Effector memory CD8-positive, alpha-beta T cell (primary cell): Measurements from ENCODE around the gene BNC2.
"Not testable (repeated sequence)": the region's sequence is repeated elsewhere in the genome, so short reads cannot be mapped to it uniquely, and the experiment has no call there.

ENCODE experiments used
- ATAC-seq: fragments of 150-1000 bp; cut with Tn5 transposase; replicated peaks from 2 replicates; pipeline ENCODE4 v1.10.0; 2021; ENCODE audit warnings: mild to moderate bottlenecking, moderate library complexity
- DNase-seq, 3 experiments: peaks; one replicate each; pipeline ENCODE4 v3.0.0; 2021
- H3K27ac Mint-ChIP-seq, 2 donors: one replicate each; pipeline ENCODE4 v1.8.0; 2022; ENCODE audit warnings: mild to moderate bottlenecking in 2 of 2, mixed read lengths in 2 of 2, moderate library complexity in 2 of 2
- H3K27me3 Mint-ChIP-seq, 2 donors: one replicate each; pipeline ENCODE4 v1.8.0; 2022; ENCODE audit warnings: mixed read lengths in 2 of 2
- H3K36me3 Mint-ChIP-seq: one replicate; pipeline ENCODE4 v1.8.0; 2022; ENCODE audit warnings: mild to moderate bottlenecking, moderate library complexity, mixed read lengths; ENCODE audit not compliant: insufficient read depth
- H3K4me1 Mint-ChIP-seq, 2 donors: one replicate each; pipeline ENCODE4 v1.8.0; 2022; ENCODE audit warnings: low read depth in 2 of 2, mixed read lengths in 2 of 2
- H3K4me3 Mint-ChIP-seq, 2 donors: one replicate each; pipeline ENCODE4 v1.8.0; 2022; ENCODE audit warnings: mild to moderate bottlenecking in 2 of 2, mixed read lengths in 2 of 2, moderate library complexity in 2 of 2
- H3K9me3 Mint-ChIP-seq, 2 donors: one replicate each; pipeline ENCODE4 v1.8.0; 2022; ENCODE audit warnings: mixed read lengths in 2 of 2

BNC2 gene

DNA sequence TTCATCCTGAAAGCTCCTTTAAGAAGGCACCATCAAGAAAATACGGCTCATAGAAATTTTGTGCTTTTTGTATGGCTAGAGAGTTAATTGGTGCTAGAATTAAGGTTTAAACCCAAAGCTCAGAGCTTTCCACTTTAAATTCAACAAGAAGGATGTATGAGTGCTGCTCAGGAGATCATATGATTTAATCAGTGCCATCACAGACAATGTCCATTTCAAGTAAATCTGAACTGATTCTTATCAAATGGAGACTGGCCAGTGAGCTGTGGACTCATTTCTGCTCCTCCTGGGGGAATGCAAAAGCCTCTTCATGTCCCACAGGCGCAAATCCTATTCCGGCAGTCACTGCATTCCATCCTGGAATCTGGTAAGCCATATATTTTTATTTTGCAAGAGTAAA lies 327.2 kb downstream of the BNC2 start:
- Mint-ChIP-seq H3K4me1 (peaks cover 0 to 7% of the 10 kb centered on the region in 2 donors), H3K4me3 (no peak overlapping the region), H3K27ac (no peak overlapping the region), H3K9me3 (no peaks in the 10 kb centered on the region), H3K36me3 (no peaks in the 10 kb centered on the region), H3K27me3 (no peaks in the 10 kb centered on the region)
- no peak for DNase-seq
- ATAC-seq, result no peak

DNA sequence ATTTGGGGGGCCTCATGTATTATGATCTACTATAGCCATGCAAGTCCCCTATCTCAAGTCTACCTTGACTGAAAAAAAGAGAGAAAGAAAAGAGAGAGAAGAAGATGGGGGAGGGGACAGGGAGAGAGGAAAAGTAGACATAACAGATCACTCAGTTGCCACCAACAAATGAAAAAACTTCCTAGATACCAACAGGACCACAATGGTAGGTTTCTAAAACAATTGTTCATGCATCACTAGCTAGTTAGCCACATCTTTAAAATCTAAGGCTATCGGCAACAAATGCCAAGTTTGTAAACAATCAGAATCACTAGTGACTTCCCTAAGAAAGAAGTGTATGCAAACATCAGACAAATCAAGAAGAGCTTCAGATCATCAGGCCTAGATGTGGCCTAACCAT lies 328.2 kb downstream of the BNC2 start:
- no peak for DNase-seq
- peaks cover 0 to 7% of the 10 kb centered on the region in 2 donors for H3K4me1 Mint-ChIP-seq
- no peaks in the 10 kb centered on the region for H3K36me3 Mint-ChIP-seq
- H3K27ac Mint-ChIP-seq, result no peak overlapping the region
- H3K4me3 Mint-ChIP-seq, result no peak overlapping the region
- H3K27me3 Mint-ChIP-seq, result no peaks in the 10 kb centered on the region
- H3K9me3 Mint-ChIP-seq, result no peaks in the 10 kb centered on the region
- ATAC-seq, result no peak

DNA sequence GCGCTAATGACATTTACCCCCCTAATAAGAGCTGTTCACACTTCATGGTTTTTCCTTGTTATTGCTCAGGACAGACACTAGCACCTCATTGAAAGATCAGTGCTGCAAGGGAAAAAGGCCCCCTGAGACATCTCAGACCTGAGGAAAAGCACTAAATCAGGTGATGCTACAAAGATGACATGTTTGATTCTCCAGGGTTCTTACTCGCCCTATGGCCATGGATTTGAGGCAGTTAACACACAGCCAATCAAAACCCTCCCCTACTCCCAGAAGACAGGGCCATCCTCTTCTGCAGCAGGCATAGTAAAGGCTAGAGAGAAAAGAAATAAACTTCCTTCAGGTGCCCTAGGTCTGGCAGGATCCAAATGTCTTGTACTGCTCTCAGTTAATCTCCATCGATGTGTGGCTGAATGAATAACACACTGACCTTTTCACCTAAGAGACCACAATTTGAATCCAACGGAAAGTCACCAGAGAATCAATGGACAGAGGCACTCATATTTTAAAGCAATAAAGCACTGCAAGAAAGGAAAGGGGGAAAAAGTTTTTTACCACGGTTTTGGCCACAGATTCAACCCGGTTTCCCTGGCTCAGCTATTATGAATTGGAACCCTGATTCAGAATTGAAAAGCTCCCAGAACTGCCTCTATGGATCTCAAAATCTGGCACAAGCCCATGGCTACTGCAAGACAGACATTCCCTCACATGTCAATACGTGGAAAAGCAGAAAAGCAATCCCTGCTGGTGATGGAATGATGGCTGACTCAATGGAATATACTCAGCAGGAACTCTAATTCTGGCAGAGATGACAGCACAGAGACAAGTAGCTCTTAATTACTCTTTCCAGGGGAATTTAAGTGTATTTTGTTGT lies 329.5 kb downstream of the BNC2 start:
- no peak for ATAC-seq
- Mint-ChIP-seq H3K4me1 (peaks cover 0 to 7% of the 10 kb centered on the region in 2 donors), H3K27ac (no peak overlapping the region), H3K4me3 (no peak overlapping the region), H3K9me3 (peaks cover 0 to 1% of the 10 kb centered on the region in 2 donors), H3K36me3 (no peaks in the 10 kb centered on the region), H3K27me3 (no peaks in the 10 kb centered on the region)
- no peak for DNase-seq

DNA sequence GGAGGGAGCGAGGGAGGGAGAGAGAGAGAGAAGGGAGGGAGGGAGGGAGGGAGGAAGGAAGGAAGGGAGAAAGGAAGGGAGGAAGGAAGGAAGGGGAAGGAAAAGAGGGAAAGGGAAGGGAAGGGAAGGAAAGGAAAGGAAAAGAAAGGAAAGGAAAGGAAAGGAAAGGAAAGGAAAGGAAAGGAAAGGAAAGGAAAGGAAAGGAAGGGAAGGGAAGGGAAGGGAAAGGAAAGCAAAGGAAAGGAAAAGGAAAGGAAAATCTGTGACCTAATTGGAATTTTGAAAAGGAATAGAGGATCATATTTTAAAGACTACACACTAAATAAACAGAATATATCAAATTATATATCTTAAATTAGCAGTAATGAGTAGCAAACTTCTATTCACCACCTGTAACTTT lies 330.8 kb downstream of the BNC2 start:
- not testable (repeated sequence) for H3K9me3 Mint-ChIP-seq, H3K4me1 Mint-ChIP-seq

DNA sequence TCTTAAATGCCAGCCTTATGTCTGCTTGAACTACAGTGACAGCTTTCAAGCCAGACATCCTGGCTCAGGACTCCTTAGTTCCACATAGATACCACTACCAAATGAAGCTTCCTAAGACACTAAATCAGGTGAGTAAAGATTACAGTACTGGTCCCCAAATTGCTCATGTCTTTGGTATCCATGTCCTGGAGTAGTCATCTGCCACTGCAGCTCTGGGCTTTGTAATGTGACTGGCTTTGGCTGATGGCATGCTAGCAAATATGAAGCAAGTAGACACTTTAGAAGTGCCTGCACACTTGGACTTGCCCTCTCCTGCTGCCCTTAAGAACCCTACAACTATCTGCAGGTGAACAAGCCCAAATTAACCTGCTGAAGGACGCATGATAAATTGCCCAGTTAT lies 334.9 kb downstream of the BNC2 start:
- no peak for ATAC-seq

More for the DNA sequence above, 330.8 kb downstream of the BNC2 start:
- ATAC-seq, H3K27me3 Mint-ChIP-seq, H3K27ac Mint-ChIP-seq, H3K36me3 Mint-ChIP-seq, DNase-seq, H3K4me3 Mint-ChIP-seq: not testable (repeated sequence)

DNA sequence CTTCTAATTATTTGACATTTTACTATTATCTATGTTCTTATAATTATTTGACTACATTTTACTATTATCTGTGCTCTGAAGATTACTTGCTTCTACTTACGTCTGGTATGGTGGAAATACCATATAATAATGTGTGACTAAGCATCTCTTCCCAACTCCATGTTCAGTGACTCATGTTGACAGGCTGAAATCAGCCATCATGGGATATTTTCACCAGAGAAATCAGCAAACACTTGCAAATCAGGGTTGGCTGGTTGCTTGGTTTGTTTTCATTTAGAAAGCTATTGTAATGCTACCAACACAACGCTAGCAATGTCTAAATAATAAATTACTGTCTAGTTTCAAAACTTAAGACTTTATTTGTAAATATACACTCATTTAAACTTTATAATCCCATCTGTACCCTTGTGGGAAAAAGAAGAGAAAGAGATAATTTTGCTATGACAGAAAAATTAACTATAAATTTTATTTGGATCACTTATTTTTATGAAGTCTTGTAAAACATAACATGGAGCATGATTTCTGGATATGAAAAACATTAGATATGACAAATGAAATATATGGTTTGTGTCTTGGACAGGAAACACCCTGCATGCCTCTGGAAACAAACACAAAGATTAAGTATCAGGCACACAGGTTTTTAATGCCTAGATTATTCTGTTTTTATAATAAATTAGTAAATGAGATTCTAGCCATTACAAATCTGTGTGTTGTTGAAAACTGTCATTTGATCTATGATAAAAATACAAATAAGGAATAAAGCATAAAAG lies 337.6 kb downstream of the BNC2 start:
- Mint-ChIP-seq H3K27ac (no peak overlapping the region), H3K4me1 (no peaks in the 10 kb centered on the region), H3K27me3 (no peaks in the 10 kb centered on the region), H3K4me3 (no peak overlapping the region), H3K36me3 (no peaks in the 10 kb centered on the region), H3K9me3 (peaks cover 4 to 9% of the 10 kb centered on the region in 2 donors)
- DNase-seq, result no peak
- no peak for ATAC-seq

More for the DNA sequence above, 334.9 kb downstream of the BNC2 start:
- no peak for DNase-seq
- H3K27me3 Mint-ChIP-seq, result no peaks in the 10 kb centered on the region
- no peak overlapping the region for H3K4me3 Mint-ChIP-seq
- no peak overlapping the region for H3K27ac Mint-ChIP-seq
- H3K4me1 Mint-ChIP-seq, result no peaks in the 10 kb centered on the region
- peaks cover 4 to 9% of the 10 kb centered on the region in 2 donors for H3K9me3 Mint-ChIP-seq
- no peaks in the 10 kb centered on the region for H3K36me3 Mint-ChIP-seq

DNA sequence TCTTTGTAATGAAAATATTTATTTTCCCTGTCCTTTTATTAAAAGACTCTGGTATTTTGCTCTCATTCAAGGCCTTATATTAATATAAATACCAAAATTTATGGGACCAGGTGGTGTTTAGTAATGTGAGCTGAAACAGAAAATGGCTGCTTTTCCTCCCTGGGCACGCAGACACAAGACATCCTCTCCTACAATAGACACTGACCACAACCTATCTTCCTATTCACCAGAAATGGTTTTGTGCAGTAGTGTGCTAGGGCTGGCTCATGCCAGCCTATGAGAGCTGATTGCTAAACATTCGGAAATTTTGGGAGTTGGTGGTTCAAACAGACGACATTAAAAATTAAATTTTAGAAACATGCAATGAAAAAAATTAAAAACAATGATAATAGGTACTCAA lies 338.2 kb downstream of the BNC2 start:
- Mint-ChIP-seq H3K36me3 (no peaks in the 10 kb centered on the region), H3K4me3 (no peak overlapping the region), H3K27ac (no peak overlapping the region), H3K4me1 (no peaks in the 10 kb centered on the region), H3K9me3 (peaks cover 4 to 9% of the 10 kb centered on the region in 2 donors), H3K27me3 (no peaks in the 10 kb centered on the region)
- ATAC-seq (no peak), DNase-seq (no peak)

DNA sequence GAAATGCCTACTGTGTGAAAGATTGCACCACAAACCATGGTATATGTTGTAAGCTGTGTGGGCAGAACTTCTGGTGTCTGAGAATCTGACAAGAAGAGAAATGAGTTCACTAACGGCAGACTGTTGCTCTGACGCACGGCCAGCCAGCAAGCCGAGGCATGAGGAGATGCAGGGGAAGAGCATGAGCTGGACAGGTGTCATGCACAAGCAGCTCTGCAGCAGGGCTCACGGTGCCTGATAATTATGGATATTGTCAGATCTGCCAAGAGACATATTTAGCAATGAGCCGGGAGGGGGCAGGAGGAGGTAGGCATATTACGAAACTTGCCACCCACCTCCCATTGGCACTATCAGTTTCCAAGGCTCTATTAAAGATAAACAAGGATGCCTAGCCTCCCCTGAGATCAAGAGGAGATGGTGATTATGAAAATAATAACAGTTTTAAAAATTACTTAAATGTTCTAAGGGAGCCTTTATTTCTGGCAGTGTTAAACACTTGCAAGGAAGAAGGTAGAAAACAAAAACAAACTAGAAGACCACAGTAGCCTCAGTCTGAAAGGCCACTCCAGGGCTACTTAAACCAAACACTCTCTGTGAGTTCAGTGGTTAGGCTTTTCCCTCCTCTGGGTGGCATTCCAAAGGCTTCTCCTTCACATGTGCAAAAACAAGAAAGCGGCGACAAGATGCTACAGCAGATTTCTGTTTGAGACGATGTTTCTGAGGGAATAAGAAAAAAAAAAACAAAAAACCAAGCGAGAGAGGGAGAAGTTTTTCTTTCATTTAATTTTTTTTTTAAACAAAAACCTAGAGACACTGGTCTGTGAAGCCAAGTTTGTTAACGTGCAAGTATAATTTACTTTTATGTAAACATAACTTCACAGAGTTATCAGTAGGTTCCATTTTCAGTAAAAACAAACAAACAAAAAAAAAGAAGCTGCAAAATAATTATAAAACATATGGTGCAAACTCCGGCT lies 339.5 kb downstream of the BNC2 start:
- Mint-ChIP-seq H3K27me3 (no peaks in the 10 kb centered on the region), H3K9me3 (peaks cover 8% of the 10 kb centered on the region in 2 donors), H3K4me3 (no peak overlapping the region), H3K4me1 (no peaks in the 10 kb centered on the region), H3K36me3 (no peaks in the 10 kb centered on the region), H3K27ac (no peak overlapping the region)
- no peak for DNase-seq
- no peak for ATAC-seq

DNA sequence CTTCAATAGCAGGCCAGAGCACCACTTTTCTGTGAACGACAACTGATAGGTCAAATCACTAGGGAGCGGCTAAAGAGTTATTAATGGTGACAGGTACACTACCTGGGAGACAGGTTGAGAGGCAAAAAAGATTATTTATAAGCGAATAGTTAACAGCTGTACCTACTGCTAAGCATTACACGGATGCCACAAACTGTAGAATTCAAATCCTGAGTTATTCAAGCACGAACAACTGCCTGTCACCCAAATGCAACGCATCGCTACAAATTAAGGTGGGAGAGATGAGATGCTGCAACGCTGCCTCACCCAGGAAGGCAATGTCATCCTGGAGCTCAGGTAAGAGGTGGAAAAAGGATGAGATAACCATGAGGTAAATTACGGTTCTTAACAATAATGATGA lies 342.9 kb downstream of the BNC2 start:
- Mint-ChIP-seq H3K4me3 (no peak overlapping the region), H3K4me1 (no peaks in the 10 kb centered on the region)
- no peak for DNase-seq

DNA sequence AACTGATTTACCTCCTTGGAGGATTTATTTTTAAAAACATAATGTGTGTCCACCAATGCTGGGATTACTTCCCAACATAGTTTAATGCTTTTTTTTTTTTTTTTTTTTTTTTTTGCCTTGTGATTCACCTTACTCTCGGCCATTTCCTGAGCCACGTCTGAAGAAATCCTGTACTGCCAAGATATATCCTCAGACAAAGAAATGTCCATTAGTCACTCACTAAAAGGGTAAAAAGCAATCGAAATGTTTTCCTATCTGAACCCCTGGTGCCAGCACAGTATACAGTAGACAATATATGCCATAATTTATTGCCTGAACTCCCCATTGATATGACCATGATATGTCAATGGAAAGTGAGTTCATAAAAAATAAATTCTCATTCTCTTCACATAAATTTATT lies 344.1 kb downstream of the BNC2 start:
- no peak for ATAC-seq
- DNase-seq, result no peak
- H3K27ac Mint-ChIP-seq, result no peak overlapping the region
- no peaks in the 10 kb centered on the region for H3K36me3 Mint-ChIP-seq
- H3K4me3 Mint-ChIP-seq, result no peak overlapping the region
- no peaks in the 10 kb centered on the region for H3K27me3 Mint-ChIP-seq
- H3K9me3 Mint-ChIP-seq, result peaks cover 0 to 3% of the 10 kb centered on the region in 2 donors
- no peaks in the 10 kb centered on the region for H3K4me1 Mint-ChIP-seq

More for the DNA sequence above, 342.9 kb downstream of the BNC2 start:
- no peak overlapping the region for H3K27ac Mint-ChIP-seq
- no peaks in the 10 kb centered on the region for H3K36me3 Mint-ChIP-seq
- no peak for ATAC-seq
- H3K27me3 Mint-ChIP-seq, result no peaks in the 10 kb centered on the region
- peaks cover 0 to 3% of the 10 kb centered on the region in 2 donors for H3K9me3 Mint-ChIP-seq

DNA sequence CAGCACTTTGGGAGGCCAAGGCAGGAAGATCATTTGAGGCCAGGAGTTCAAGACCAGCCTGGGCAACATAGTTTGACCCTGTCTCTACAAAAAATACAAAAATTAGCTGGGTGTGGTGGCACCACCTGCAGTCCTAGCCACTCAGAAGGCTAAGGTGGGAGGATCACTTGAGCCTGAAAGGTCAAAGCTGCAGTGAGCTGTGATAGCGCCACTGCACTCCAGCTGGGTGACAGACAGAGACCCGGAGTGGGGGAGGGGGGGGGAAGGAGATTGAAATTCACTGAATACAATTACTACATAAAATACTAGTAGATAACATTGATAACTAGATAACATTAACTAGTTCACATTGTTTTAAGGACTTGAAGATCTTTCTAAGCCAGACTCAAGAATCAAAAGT lies 345.6 kb downstream of the BNC2 start:
- ATAC-seq, result no peak

DNA sequence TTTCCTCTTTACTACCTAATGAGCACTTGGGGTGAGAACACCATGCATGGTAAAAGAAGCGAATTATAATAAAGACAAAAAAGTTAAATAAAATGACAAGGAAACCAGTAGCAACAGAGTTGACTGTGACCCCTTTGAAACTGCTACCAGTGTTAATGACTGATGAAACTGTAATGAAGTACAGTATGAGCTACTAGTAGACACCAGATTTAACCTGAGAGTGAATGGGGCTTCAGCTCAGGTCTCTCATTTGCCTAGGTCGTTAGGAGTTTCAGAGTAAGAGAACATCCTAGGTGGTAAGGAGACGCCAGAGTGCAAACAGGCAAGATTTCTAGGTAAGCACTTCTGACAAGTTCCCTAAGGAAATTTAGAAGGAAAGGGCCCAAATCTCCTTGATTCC lies 346.4 kb downstream of the BNC2 start:
- H3K27ac Mint-ChIP-seq, result no peak overlapping the region
- no peaks in the 10 kb centered on the region for H3K27me3 Mint-ChIP-seq
- H3K4me3 Mint-ChIP-seq, result no peak overlapping the region
- no peaks in the 10 kb centered on the region for H3K36me3 Mint-ChIP-seq
- ATAC-seq (no peak), DNase-seq (no peak)
- H3K9me3 Mint-ChIP-seq, result peaks cover 4 to 7% of the 10 kb centered on the region in 2 donors
- H3K4me1 Mint-ChIP-seq, result no peaks in the 10 kb centered on the region

More for the DNA sequence above, 345.6 kb downstream of the BNC2 start:
- Mint-ChIP-seq H3K9me3 (peaks cover 3 to 7% of the 10 kb centered on the region in 2 donors), H3K4me1 (no peaks in the 10 kb centered on the region), H3K27ac (no peak overlapping the region), H3K27me3 (no peaks in the 10 kb centered on the region), H3K36me3 (no peaks in the 10 kb centered on the region), H3K4me3 (no peak overlapping the region)
- DNase-seq, result no peak

DNA sequence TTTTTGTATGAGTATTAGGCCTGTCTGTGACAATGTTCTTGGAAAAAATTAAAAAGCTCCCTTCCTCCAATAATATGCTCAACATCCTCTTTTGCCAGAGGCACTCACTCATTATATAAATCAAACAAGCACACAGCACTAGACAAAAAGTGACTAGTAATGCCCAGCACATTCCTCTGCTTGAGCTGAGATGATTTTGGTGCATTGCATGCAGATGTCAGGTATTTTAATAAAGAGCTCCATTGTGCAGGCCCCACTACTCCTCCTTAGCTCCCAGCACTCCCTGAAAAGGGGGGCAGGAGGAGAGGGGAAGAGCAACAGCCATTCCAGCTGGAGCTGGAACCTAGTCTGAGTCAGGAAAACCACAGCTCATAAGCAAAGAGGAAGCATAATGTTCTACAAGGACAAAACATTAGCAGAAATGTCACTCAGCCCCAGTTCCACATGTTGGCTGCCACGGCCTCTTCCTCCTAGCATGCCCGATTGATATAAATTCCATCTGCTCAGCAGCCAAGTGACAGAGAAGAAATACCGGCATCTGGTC lies 348.5 kb downstream of the BNC2 start:
- DNase-seq (no peak), ATAC-seq (no peak)
- no peaks in the 10 kb centered on the region for H3K27me3 Mint-ChIP-seq
- no peaks in the 10 kb centered on the region for H3K4me1 Mint-ChIP-seq
- H3K36me3 Mint-ChIP-seq, result no peaks in the 10 kb centered on the region
- peaks cover 6 to 7% of the 10 kb centered on the region in 2 donors for H3K9me3 Mint-ChIP-seq
- no peak overlapping the region for H3K27ac Mint-ChIP-seq
- no peak overlapping the region for H3K4me3 Mint-ChIP-seq
